HepG2 (cell line): ENCODE data around the gene SPATA7. TPM values are rescaled to one million over a fixed set of nuclear protein-coding genes. Genes with fewer than 3 reads are reported as not detected.

Experiments
- ATAC-seq: fragments of 200-7000 bp; cut with Tn5 transposase; 3 replicates; pipeline ENCODE4 v1.9.1; 2020; ENCODE audit warnings: mild to moderate bottlenecking, moderate library complexity
- BruUV-seq: library from RNA; stranded (reverse); fragments of 400-500 nt; replicated peaks from 2 replicates; lab custom pipeline; 2021; lab: Mats Ljungman, UMichigan
- CTCF ChIA-PET: fragments of 300-600 bp; formaldehyde crosslinking; extraction: SDS; loops from one replicate; lab custom pipeline; 2021; ENCODE audit warnings: low total read pairs, inconsistent platforms, low intra/inter-chr PET ratio; lab: Yijun Ruan, JAX
- POLR2A ChIA-PET: fragments of 350-600 bp; sonication (Branson Sonifier 250); formaldehyde crosslinking; loops from one replicate; lab custom pipeline; 2020; ENCODE audit warnings: antibody characterized with exemption, inconsistent platforms; lab: Yijun Ruan, JAX
- DNase-seq: peaks from one replicate; pipeline ENCODE4 v3.0.0-alpha.2; 2015; ENCODE audit warnings: low spot score
- FAIRE-seq: peaks from 3 replicates; lab custom pipeline; 2011; peaks lifted over from hg19 to GRCh38; lab: Jason Lieb, UNC
- H2AFZ ChIP-seq: one replicate; pipeline ENCODE4 v1.6.1; 2011; ENCODE audit warnings: low read length, inconsistent platforms
- H3K27ac ChIP-seq: fragments of 300-600 bp; 3 replicates; pipeline ENCODE4 v1.8.0; 2011; ENCODE audit warnings: mixed run types, mild to moderate bottlenecking, mixed read lengths, low read length, inconsistent platforms; ENCODE audit not compliant: insufficient read depth; ENCODE audit errors: extremely low read length
- H3K27me3 ChIP-seq, 2 experiments: fragments of 200-600 bp in 1 of 2; 2 replicates in 1 of 2; 3 replicates in 1 of 2; pipeline versions ENCODE4 v1.6.0 to v1.8.0; 2011; ENCODE audit warnings: low read length in 2 of 2, mild to moderate bottlenecking in 2 of 2, moderate library complexity in 2 of 2, inconsistent platforms in 1 of 2; ENCODE audit not compliant: insufficient read depth in 2 of 2, control insufficient read depth in 1 of 2
- H3K36me3 ChIP-seq, 2 experiments: fragments of 200-600 bp in 1 of 2; replicated peaks in 1 of 2; 2 replicates in 1 of 2; 3 replicates in 1 of 2; pipeline versions ENCODE4 v1.5.1 to v1.8.0; 2011; ENCODE audit warnings: low read length in 2 of 2, inconsistent platforms in 1 of 2; ENCODE audit not compliant: insufficient read depth in 2 of 2, control insufficient read depth in 1 of 2
- H3K4me1 ChIP-seq: 2 replicates; pipeline ENCODE4 v1.5.1; 2012; ENCODE audit warnings: low read length, inconsistent platforms; ENCODE audit not compliant: insufficient read depth
- H3K4me2 ChIP-seq: 2 replicates; pipeline ENCODE4 v1.6.0; 2011; ENCODE audit warnings: low read depth, low read length, inconsistent platforms
- H3K4me3 ChIP-seq, 3 experiments: fragments of 200-600 bp in 1 of 3; sonication (generic), shearing (Covaris generic) in 1 of 3; replicated peaks in 1 of 3; 2 replicates each; pipeline ENCODE4 v1.5.1; 2011 to 2016; ENCODE audit warnings: low read length in 3 of 3, inconsistent platforms in 2 of 3, low read depth in 2 of 3, mild to moderate bottlenecking in 2 of 3, control low read depth in 1 of 3, mixed read lengths in 1 of 3; ENCODE audit not compliant: insufficient read depth in 1 of 3
- H3K79me2 ChIP-seq: one replicate; pipeline ENCODE4 v1.6.1; 2011; ENCODE audit warnings: low read length, inconsistent platforms; ENCODE audit not compliant: insufficient read depth
- H3K9ac ChIP-seq: 2 replicates; pipeline ENCODE4 v1.6.0; 2011; ENCODE audit warnings: mild to moderate bottlenecking, low read depth, low read length, inconsistent platforms; ENCODE audit not compliant: insufficient read depth
- H3K9me3 ChIP-seq: 2 replicates; pipeline ENCODE4 v1.5.1; 2012; ENCODE audit warnings: mild to moderate bottlenecking, low read length
- H4K20me1 ChIP-seq: 2 replicates; pipeline ENCODE4 v1.6.0; 2011; ENCODE audit warnings: inconsistent platforms, mild to moderate bottlenecking, low read length, moderate library complexity; ENCODE audit not compliant: insufficient read depth
- ARID4A ChIP-seq: sonication (generic); formaldehyde crosslinking; IDR thresholded peaks from 2 replicates; pipeline ENCODE4 v1.5.0; 2020; ENCODE audit warnings: mild to moderate bottlenecking, missing genetic modification reagents, borderline replicate concordance
- CBFB ChIP-seq: sonication (generic); formaldehyde crosslinking; IDR thresholded peaks from 2 replicates; pipeline ENCODE4 v1.4.0; 2020; ENCODE audit warnings: missing genetic modification reagents
- CENPX ChIP-seq: sonication (generic); formaldehyde crosslinking; IDR thresholded peaks from 2 replicates; pipeline ENCODE4 v1.9.0; 2021; ENCODE audit warnings: mild to moderate bottlenecking, missing genetic modification reagents, moderate library complexity
- MAZ ChIP-seq, 2 experiments: sonication (generic) in 1 of 2; formaldehyde crosslinking in 1 of 2; IDR thresholded peaks; 2 replicates each; pipeline versions ENCODE4 v1.5.0 to v1.6.1; 2012 to 2020; ENCODE audit warnings: low read depth in 2 of 2, mild to moderate bottlenecking in 2 of 2, borderline replicate concordance in 1 of 2, improper control_type of control experiment in 1 of 2, low read length in 1 of 2, missing genetic modification reagents in 1 of 2, moderate library complexity in 1 of 2
- PHF8 ChIP-seq: sonication (generic); formaldehyde crosslinking; IDR thresholded peaks from 2 replicates; pipeline ENCODE4 v1.5.0; 2020; ENCODE audit warnings: missing genetic modification reagents
- THAP9 ChIP-seq: sonication (generic); formaldehyde crosslinking; IDR thresholded peaks from 2 replicates; pipeline ENCODE4; 2020; ENCODE audit warnings: missing genetic modification reagents, mild to moderate bottlenecking, borderline replicate concordance
- ZNF574 ChIP-seq: sonication (generic); formaldehyde crosslinking; IDR thresholded peaks from 2 replicates; pipeline ENCODE4 v1.4.0; 2020; ENCODE audit warnings: missing genetic modification reagents
- WGBS: methylation state at CpG from one replicate; pipeline ENCODE4 v1.1.6; 2017; ENCODE audit warnings: low lambda C conversion rate; 5-methylcytosine and 5-hydroxymethylcytosine counted together
- in situ Hi-C: cut with HindIII; loops from 2 replicates; pipeline ENCODE4 v1.10.0; 2017; ENCODE audit warnings: low pct_unique_long_range_greater_than_20kb; ENCODE audit not compliant: extremely low pct_ligation_motif_present
- intact Hi-C: fragments of 100-400 bp; cut with micrococcal nuclease; formaldehyde crosslinking; loops from one replicate; pipeline ENCODE4 v1.10.0; 2022; ENCODE audit not compliant: unreplicated experiment
- polyA plus RNA-seq, 8 experiments: library from polyadenylated mRNA; depleted of rRNA in 3 of 8; stranded (reverse) in 7 of 8; unstranded in 1 of 8; fragments of >200 nt; fragmentation: Illumina TruSeq in 4 of 8; extraction: Trizol in 4 of 8; gene quantifications; 2 replicates each; pipeline versions ENCODE4 v1.2.1 to v1.2.3, GENCODE V29; 2011 to 2016; ENCODE audit warnings: low read depth in 4 of 8, missing spikeins in 1 of 8, mixed read lengths in 1 of 8; ENCODE audit not compliant: insufficient read depth in 1 of 8
- total RNA-seq, 5 experiments: library from RNA; depleted of rRNA; stranded (reverse); fragments of >200 nt; fragmentation: Illumina TruSeq; extraction: Trizol; gene quantifications; 2 replicates each; pipeline ENCODE4 v1.2.3, GENCODE V29; 2016; ENCODE audit warnings: low read depth in 1 of 5

SPATA7 gene
- total and polyA plus RNA-seq, 2 of the 13 experiments (the other 11 are each of a cell fraction or from before 2014, with no cell fraction given), result 3.6 to 5.5 TPM

GRCh38 chr14:88452231-88452630 lies 66.8 kb downstream of the SPATA7 start:
- Histone ChIP-seq H3K9me3 (no peaks in the 10 kb centered on the region), H3K36me3 (no peaks in the 10 kb centered on the region), H3K9ac (no peak overlapping the region), H4K20me1 (no peaks in the 10 kb centered on the region), H3K79me2 (no peaks in the 10 kb centered on the region)
- no peak for FAIRE-seq
- no TSS peak for BruUV-seq
- POLR2A ChIA-PET, result no interaction called here
- TF ChIP-seq PHF8, result no peak
- peak; percentile 84 for TF ChIP-seq ZNF574
- TF ChIP-seq, all 625 proteins: peak for 1
- peaks cover 8% of the 10 kb centered on the region; the same call in 1 of the 2 replicates for H3K4me1 ChIP-seq
- CTCF ChIA-PET, result no interaction called here
- H2AFZ ChIP-seq, result no peak overlapping the region
- WGBS, result 94% methylated on average over 4 of the region's 4 CpGs
- intact Hi-C loops, result no loop called here
- H3K4me3 ChIP-seq, result no peak overlapping the region
- no peak overlapping the region for H3K4me2 ChIP-seq
- H3K27me3 ChIP-seq, result no peaks in the 10 kb centered on the region
- no peak for DNase-seq
- in situ Hi-C loops, result no loop called here
- ATAC-seq, result no peak
- no peak overlapping the region for H3K27ac ChIP-seq

- intact Hi-C loops, result no loop called here
- H3K27ac ChIP-seq, result no peak overlapping the region
- in situ Hi-C loops, result no loop called here
- BruUV-seq, result no TSS peak
- H3K27me3 ChIP-seq, result no peaks in the 10 kb centered on the region
- H2AFZ ChIP-seq, result no peak overlapping the region
- FAIRE-seq (no peak), DNase-seq (no peak), ATAC-seq (no peak)
- H3K4me1 ChIP-seq, result no peaks in the 10 kb centered on the region
- H3K36me3 ChIP-seq, result no peaks in the 10 kb centered on the region
- no peak overlapping the region for H3K9ac ChIP-seq
- ChIA-PET POLR2A (no interaction called here), CTCF (no interaction called here)
- no peaks in the 10 kb centered on the region for H3K9me3 ChIP-seq
- H3K4me2 ChIP-seq, result no peak overlapping the region
- no peaks in the 10 kb centered on the region for H3K79me2 ChIP-seq
- WGBS, result 84% methylated on average over 2 of the region's 2 CpGs
- no peak overlapping the region for H3K4me3 ChIP-seq
- no peaks in the 10 kb centered on the region for H4K20me1 ChIP-seq
- no peak for TF ChIP-seq MAZ (IDR thresholded peaks at IDR 0.05; ENCODE audit: borderline replicate concordance, low read depth, low read length)
- no peak for TF ChIP-seq MAZ (CRISPR knock-in tag; IDR thresholded peaks at IDR 0.05; ENCODE audit: low read depth)
- no peak for TF ChIP-seq CBFB (CRISPR knock-in tag)
- TF ChIP-seq THAP9 (CRISPR knock-in tag), result no peak
- TF ChIP-seq ARID4A, result no peak
- TF ChIP-seq CENPX, result no peak
Observed at GRCh38 chr14:88454886-88455285, 69.4 kb downstream of the SPATA7 start.
